ENCODE results near the gene KRT13.

Gene KRT13

GRCh38 chr17:41494524-41494923, 10.9 kb downstream of the KRT13 start:
- DNase-seq (ENCODE audit: low read depth) = no peak

GRCh38 chr17:41492771-41493170, 12.6 kb downstream of the KRT13 start:
- DNase-seq (ENCODE audit: low read depth) = no peak

GRCh38 chr17:41492351-41492750, 13.1 kb downstream of the KRT13 start:
- no peak for DNase-seq (ENCODE audit: low read depth)

DNA sequence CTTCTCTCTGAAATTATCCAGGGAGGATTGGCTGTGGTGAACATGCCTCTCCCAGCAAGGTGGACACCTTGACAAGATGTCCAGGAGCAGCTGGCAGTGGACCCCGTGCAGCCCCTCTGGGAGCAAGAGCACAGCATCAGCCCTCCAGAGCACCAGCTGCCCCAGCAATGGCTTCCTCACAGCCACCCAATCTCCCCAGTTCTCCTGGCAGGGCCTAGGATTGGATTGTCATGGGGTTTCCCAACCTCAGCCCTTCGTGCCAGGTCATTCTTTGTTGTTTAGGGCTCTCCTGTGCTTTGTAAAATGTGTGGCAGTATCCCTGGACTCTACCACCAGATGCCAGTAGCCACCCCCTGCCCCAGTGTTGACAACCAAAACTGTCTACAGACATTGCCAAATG, 13.9 kb downstream of the KRT13 start:
- no peak for DNase-seq (ENCODE audit: low read depth)

DNA sequence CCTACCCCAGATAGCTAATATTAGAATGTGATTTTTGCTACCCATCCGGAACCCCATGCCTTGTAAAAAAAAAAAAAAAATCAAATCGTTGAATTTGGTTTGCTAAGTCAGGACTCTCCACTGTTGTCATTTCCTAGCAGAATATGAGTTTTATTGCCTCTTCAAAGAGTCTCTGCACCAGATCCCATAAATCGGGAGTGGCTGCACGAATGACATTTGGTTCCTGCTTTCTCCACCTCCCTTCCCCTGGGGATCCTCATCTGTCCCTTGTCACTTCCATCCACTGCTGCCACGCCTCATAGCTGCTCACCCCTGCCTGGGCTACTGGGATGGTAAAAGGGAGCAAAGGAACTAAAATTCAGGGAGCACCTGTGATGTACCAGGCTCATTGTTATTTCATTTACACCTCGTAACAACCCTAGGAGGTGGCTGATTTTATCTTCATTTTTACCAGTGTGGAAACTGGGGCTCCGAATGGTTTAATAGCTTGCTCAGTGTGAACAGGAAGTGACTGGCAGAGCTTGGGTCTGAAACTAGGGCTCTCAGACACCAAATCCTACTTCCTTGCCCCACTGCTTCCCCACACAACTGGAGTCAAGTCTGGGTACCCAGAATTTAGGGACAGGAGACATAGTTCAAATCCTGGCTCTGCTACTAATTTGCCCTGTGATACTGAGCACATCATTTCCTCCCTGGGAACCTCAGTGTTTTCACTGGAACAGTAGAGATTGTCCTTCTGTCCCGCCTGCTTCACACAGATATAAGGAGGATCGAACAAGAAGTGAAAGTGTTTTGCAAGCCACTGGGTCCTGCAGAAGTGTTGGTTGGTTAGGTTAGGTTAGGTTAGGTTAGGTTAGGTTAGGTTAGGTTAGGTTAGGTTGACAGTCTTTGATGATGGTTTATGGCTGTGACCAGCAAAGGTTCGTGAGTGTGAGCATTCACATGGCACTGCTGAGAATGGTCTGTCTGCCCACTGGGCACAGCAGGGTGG, 15.1 kb downstream of the KRT13 start:
- no peak for DNase-seq (ENCODE audit: low read depth)

GRCh38 chr17:41489531-41489930, 15.9 kb downstream of the KRT13 start, which contains the start of gene KRT36:
Gene KRT36, minus strand, starts transcription at chr17:41489910. Its CDS starts 46 bp downstream, at chr17:41489864.
- no peak for DNase-seq (ENCODE audit: low read depth)

- no peak for DNase-seq (ENCODE audit: low read depth)
These were observed 18.4 kb downstream of the KRT13 start for GRCh38 chr17:41486809-41487530.

DNA sequence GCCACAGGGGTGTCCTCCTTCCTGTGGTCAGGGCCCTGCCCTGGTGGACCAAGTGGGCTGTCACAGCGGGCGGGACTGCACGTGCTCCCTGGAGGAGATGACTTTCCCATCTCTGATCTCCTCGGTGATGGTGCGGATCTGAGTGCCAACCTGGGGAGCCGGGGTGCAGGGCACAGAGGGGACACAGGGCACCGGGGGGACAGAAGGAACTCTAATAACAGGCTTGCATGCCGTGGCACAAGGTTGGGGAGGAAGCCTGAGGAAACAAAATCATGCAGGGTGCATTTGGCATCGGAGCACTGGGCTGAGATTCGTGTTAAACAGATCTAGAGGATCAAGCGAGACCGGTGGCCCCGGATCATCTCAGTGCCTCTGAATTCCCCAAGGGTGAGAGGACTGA, 19.1 kb downstream of the KRT13 start:
- DNase-seq (ENCODE audit: low read depth) = no peak

DNA sequence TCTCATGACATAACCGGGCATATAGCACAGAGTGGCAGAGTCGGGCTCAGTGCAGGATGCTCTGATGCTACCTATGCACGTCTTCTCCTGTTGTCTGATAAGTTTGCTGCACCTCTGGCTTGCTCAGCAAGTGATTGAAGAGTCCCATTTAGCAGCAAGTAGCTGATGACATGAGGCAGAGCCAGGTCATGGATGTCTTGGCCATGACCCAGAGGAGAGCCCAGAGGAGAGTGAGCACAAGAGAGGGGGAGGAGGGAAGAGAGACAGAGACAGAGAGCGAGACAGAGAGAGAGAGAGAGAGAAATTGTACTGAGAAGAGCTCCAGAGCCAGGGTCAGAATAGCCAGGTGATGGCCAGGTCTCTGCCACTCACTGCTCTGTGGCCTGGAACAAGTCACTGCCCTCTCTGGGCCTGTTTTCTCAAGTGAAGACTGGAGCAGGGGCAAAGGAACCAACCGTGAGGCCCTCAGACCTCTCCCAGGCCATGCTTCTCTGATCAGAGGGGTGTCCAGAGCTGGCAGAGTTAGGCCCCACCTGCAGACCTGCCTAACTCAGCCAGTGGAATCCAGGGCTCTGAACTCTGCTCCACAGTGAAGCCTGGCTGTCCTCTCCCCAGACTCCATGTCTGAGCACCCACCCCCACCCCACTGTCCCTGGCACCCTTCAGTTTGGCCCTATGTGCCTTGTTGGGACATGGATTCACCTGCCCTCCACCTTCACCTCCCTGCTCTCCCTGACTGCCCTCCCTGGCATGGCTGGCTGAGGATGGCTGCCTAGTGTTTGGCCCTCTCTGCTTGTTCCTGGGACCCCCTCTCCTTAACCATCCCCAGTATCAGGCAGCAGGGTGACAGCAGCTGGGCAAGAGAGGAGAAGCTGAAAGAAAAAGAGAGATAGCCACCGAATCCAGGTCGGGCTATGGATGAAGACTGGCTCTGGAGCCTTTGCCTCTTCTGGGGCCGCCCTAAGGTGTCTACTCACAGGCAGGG, 20.2 kb downstream of the KRT13 start:
- no peak for DNase-seq (ENCODE audit: low read depth)

DNA sequence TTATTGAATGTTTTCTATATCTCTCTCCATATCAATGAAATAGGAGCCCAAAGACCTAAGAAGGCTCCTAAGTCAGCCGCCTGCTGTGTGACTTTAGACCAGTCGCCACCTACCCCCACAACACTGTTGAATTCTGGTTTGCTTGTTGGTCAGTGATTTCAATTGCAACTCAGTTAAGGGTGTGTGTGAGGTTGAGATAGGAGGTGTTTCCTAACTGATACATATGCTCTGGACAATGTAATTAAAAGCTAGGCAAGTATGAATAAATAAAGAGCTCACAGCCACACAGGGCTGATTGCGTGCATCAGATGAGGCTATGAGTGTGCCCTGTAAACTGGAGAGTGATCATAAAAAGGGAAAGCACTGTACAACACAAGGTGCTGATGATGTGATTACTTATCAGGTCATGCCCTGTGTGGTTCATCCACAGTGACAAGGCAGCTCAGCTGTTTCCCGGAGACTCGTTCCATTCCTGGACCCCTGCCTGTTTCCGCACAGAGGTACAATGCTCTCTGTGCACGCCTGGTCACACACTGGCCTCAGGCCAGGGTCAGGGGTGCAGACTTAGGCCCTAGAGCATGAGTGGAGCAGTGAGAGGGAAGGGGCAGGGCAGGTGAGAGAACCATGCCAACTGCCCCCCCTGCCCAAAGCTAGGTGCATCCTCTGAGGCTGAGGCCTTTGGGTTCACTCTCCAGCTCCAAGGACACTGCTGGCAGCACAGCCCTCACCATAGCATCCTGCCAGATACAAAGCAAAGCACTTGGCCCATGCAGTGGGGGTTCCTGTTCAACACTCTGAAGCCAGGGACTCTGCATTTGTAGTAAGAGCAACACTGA, 21.2 kb downstream of the KRT13 start:
- no peak for DNase-seq (ENCODE audit: low read depth)

GRCh38 chr17:41483531-41483930, 21.9 kb downstream of the KRT13 start:
- DNase-seq (ENCODE audit: low read depth) = no peak

DNA sequence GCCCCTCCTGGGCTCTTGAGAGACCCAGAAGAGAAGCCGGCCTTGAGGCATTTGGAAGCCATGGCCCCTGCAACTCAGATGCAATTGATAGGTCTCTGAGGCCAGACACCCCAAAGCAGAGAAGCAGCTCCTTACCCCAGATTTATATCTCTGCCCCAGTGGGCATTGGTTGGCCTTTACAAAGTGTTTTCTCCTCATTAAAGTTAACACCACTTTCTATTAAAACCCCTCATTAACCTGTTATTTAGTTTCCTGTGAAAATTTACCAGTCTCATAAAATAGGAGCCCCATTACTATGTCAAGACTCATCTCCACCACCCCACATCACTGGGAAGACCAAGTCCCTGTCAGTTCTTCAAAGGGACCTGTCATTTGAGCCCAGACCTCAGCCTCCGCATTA, 24.4 kb downstream of the KRT13 start, which contains the start of gene KRT35:
Gene KRT35 (minus strand): TSS at position 116 of the 400 bp plus-strand sequence. CDS start 54 bp downstream, at position 62.
- no peak for DNase-seq (ENCODE audit: low read depth)

DNA sequence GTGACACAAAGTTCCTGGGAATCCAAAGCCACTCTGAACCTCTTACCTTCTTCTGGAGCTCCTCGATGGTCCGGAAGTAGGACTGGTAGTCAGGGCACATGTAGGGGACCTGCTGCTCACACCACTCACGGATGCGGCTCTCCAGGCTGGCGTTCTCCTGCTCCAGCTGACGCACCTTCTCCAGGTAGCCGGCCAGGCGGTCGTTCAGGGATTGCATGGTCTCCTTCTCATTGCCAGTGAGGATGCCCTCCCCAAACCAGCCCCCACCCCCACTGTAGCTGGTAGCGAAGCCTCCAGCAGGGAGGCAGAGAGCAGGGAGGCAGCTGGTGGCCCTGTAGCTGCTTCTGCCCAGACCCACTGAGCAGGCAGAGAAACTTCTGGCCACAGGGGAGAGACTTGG, 24.8 kb downstream of the KRT13 start:
- no peak for DNase-seq (ENCODE audit: low read depth)

- no peak for DNase-seq (ENCODE audit: low read depth)
These were observed 25.3 kb downstream of the KRT13 start for GRCh38 chr17:41480136-41480535.

DNA sequence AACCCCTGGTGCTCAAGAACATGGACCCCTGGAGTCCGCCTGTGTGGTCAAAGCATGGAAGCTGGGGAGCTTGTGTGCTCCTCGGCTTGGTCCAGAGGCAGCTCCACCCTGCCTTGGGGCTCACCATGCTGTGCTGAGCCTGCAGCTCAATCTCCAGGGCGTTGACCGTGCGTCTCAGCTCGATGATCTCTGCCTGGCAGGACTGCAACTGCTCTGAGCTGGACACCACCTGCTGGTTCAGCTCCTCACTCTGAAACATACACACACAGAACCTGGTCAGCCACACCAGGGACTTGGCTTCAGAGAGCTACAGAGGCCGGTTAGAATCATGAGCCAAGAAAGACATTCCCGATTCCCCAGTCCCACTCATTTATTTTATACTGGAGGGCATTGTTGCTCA, 27.2 kb downstream of the KRT13 start:
- no peak for DNase-seq (ENCODE audit: low read depth)

DNA sequence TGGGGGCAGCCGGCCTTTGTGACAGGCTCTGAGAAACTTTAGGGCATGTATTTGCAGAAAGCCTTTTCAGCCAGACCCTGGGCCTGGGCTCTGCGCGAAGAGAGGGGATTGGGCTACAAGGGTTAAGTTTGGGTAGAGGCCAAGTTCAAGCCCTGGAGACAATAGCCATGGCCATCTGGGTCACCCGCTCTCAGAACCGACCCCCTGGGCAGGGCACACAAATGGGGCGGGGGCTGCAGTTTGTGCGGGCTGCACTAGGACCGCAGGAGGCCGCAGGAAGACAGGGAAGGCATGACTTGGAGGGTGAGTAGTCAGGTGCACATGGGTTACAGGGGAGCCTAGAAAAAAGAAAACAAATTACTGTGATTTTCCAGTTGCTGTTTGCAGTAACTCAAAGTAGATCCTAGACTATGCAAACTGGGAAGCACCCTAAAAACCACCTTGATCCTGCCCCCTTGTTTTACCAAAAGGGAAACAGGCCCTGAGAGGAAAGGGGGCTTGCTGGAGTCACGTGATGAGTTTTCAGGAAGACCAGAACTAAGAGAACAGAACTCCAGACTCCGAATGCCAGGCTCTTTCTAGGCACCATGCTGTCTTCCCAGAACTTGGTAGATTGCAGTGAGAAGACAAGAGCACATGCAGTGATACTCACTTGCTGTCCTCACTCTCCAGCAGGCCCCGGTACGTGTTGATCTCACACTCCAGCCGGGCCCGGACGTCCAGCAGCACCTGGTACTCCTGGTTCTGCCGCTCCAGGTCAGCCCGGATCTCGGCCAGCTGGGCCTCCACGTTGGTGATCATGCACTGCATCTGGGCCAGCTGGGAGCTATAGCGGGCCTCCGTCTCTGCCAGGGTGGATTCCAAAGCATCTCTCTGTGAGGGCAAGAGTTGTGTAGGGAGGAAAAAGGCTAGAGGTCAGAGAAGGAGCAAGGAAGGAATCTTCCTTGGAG, 28.3 kb downstream of the KRT13 start:
- no peak for DNase-seq (ENCODE audit: low read depth)

- no peak for DNase-seq (ENCODE audit: low read depth)
These were observed 30.0 kb downstream of the KRT13 start for GRCh38 chr17:41475421-41475820.

- no peak for DNase-seq (ENCODE audit: low read depth)
These were observed 30.5 kb downstream of the KRT13 start for GRCh38 chr17:41474863-41475262.

- no peak for DNase-seq (ENCODE audit: low read depth)
These were observed 37.1 kb downstream of the KRT13 start for GRCh38 chr17:41468346-41468745.

- no peak for DNase-seq (ENCODE audit: low read depth)
These were observed 37.9 kb downstream of the KRT13 start for GRCh38 chr17:41467561-41467960.

Measured in T follicular helper cell (primary cell).